PFSK-1 (cell line): ENCODE measurements around the gene ICOSLG.

Experiments
- POLR2AphosphoS5 ChIP-seq: IDR thresholded peaks from 2 replicates; pipeline ENCODE4 v1.6.1; 2012; ENCODE audit warnings: low read depth, mild to moderate bottlenecking, control low read depth, low read length, moderate library complexity
- SIN3A ChIP-seq: IDR thresholded peaks from 2 replicates; pipeline ENCODE4 v1.6.1; 2012; ENCODE audit warnings: mild to moderate bottlenecking, low read length, moderate library complexity, borderline replicate concordance; ENCODE audit not compliant: insufficient read depth

DNA sequence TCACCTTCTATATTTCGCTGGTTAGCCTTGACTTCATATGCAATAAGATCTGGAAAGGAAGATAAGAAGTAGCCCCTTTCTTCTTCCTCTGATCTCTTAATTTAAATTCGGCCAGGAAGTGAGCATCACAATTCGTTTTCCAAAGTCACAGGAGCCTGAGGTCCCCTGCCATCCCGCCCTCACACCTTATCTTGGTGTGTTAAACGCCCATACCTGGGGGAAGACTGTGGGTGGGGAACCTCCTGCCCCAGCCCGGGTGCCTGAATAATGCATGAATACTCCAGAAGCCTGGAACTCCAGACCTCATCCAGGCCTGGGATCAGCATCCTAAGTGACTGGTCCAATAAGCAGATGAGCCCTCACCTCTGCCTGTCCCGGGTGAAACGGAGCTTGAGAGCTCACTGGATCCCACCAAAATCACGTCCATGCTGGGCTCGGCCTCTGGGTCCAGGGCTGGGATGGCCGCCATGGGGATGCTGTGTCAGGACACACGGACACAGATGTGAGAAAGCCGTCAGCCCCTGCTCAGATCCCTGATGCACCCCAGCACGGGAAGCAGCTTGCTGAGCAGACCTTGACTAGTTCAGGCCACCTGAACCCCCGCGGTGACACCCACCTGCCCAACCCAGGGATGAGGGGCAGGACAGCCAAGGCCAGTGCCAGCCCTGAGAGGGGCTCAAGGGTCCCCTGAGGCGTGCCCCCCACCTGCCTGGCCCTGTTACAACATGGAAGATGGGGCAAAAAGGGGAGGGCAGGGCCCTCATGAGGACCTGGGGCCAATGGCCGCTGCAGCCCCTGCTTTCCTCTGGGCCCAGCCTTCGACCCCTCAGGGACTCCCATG is 20.3 kb upstream of the ICOSLG start:
- no peak for TF ChIP-seq POLR2AphosphoS5
- no peak for TF ChIP-seq SIN3A
